SW 1271 (cell line): ENCODE results near the gene SNX13.
"Not testable (repeated sequence)": the region's sequence is repeated elsewhere in the genome, so short reads cannot be mapped to it uniquely, and the experiment has no call there.

Source experiments
- DNase-seq, 2 experiments: peaks; one replicate each; lab custom pipeline; 2025; lab: John Stamatoyannopoulos, UW

Gene SNX13

GRCh38 chr7:17845197-17845547 is 95.1 kb downstream of the SNX13 start:
- DNase-seq = peak in 1 of 2 experiments; percentile 54

GRCh38 chr7:17844514-17845196 is 95.6 kb downstream of the SNX13 start:
- DNase-seq = peak in 1 of 2 experiments; percentile 73

- no peak for DNase-seq
Measured at GRCh38 chr7:17844022-17844421, 96.3 kb downstream of the SNX13 start.

DNA sequence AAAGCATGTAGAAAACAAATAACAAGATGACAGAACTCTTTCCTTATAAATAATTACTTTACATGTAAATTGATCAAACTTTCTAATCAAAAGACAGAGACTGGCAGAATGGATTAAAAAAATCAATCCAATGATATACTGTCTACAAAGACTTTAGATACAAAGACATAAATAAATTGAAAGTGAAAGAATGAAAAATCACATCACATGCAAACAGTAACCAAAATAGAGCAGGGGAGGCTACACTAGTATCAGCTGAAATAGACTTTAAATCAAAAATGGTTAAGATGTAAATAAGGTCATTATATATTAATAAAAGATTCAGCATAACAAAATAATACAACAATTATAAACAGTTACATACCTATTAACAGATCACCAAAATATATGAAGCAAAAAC is 97.3 kb downstream of the SNX13 start:
- DNase-seq = peak in 1 of 2 experiments; percentile 24

DNA sequence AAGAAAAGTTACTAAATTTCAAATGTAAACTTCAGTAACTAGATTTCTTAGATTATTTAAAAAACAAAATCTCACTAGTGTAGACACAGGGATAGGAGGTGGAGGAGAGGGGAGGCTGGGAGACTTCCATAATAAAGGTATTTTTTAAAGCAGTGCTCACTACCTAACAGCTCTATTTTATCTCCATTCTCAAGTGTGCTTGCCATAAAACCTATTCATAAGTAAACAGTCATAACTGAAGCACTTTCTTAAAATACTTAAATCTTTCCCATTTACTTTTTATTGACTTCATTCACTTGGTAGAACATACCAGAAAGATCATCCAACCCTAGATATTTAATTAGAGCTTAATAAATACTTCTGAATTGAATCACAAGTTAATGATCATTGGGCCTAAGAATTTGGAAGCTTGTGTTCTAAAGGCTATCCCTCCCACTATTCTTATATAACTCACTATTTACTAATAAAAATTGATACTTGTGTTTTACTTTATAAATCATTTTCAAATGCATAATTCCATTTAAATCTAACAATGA is 107.4 kb downstream of the SNX13 start:
- no peak for DNase-seq

DNA sequence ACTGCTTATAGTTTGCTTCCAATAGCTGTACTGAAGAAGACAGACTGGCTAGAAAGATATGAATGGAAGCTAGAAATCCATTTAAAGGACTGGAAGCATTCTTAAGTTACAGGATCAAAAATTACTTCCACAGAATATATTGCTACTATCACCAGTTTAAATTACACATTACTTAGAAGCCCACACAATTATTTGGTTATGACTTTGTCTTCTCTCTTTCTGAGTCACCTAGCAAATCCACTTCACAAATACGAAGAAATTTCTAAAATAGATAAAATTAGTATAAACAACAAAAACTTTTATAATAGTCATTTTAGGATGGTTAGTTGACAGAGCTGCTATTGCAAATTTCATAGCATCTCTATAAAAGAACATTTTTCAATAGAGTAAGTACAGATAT is 108.1 kb downstream of the SNX13 start:
- DNase-seq = no peak

- no peak for DNase-seq
Measured at GRCh38 chr7:17830206-17830605, 110.1 kb downstream of the SNX13 start.

DNA sequence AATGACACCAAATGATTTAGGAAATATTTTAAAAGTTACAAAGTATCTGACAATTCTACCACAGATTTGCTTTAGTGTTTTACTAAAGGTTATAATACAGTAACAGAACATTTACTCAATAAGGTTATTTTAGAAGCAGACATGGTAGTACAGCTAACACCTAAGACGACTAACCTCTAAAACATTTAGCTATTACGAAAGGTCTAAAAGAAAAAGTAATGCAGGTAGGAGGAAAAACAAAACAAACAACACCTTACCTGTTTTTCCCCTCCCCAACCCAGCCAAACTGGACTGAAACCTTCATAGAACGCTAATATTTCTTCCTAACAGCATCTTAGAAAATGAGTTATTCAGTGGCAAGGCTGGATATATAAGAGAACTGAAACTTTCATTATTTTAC is 111.3 kb downstream of the SNX13 start:
- DNase-seq = no peak

GRCh38 chr7:17822547-17823173 is 117.6 kb downstream of the SNX13 start:
- DNase-seq = no peak

- DNase-seq = no peak
Measured at GRCh38 chr7:17816903-17817302, 123.4 kb downstream of the SNX13 start.

GRCh38 chr7:17815318-17815717 is 125.0 kb downstream of the SNX13 start:
- DNase-seq = no peak

DNA sequence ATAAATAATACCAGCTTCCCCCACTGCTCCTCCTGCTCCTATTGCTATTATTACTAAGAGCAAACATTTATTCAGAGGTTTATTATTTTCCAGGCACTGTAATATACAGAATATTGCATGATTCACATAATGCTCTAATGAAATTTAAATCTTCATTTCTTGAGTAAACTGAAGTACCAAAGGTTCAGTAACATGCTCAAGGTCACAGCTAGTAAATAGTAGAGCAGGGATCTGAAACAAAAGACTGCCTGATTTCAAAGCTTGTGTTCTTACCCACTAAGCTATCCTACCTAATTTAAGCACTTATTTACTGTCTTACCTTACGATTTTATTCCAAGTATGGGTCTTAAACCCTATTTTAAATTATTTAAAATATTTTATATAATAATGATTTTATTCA is 126.2 kb downstream of the SNX13 start:
- no peak for DNase-seq

DNA sequence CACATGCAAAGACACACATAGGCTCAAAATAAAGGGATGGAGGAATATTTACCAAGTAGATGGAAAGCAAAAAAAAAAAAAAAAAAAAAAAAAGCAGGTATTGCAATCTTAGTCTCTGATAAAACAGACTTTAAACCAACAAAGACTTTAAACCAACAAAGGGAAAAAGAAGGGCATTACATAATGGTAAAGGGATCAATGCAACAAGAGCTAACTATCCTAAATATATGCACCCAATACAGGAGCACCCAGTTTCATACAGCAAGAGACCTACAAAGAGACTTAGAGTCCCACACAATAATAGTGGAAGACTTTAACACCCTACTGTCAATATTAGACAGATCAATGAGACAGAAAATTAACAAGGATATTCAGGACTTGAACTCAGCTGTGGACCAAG is 131.1 kb downstream of the SNX13 start:
- DNase-seq = not testable (repeated sequence)

- DNase-seq = no peak
Measured at GRCh38 chr7:17807242-17807641, 133.1 kb downstream of the SNX13 start.

DNA sequence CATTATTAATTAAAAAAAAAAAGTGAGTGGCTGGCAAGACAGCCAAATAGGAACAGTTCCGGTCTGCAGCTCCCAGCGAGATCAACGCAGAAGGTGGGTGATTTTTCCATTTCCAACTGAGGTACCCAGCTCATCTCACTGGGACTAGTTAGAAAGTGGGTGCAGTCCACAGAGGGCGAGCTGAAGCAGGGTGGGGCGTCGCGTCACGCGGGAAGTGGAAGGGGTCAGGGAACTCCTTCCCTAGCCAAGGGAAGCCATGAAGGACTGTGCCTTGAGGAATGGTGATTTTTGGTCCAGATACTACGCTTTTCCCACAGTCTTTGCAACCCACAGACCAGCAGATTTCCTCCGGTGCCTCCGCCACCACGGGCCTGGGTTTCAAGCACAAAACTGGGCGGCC is 133.7 kb downstream of the SNX13 start:
- DNase-seq = no peak

DNA sequence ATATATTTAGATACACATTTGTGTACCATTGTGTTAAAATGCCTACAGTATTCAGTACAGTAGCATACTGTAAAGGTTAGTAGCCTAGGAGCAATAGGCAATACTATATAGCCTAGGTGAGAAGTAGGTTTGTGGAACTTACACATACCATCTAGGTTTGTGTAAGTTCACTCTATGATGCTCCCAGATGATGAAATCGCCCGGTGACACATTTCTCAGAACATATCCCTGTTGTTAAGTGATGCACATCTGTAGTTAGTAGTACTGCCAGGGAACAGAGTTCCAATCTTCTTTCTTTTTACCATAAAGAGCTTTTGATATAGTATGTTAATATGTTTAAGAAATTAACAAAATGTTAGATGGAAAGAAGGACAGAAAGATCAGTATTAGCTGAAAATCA is 138.2 kb downstream of the SNX13 start:
- no peak for DNase-seq

GRCh38 chr7:17792075-17792936 is 148.0 kb downstream of the SNX13 start:
- DNase-seq = no peak

DNA sequence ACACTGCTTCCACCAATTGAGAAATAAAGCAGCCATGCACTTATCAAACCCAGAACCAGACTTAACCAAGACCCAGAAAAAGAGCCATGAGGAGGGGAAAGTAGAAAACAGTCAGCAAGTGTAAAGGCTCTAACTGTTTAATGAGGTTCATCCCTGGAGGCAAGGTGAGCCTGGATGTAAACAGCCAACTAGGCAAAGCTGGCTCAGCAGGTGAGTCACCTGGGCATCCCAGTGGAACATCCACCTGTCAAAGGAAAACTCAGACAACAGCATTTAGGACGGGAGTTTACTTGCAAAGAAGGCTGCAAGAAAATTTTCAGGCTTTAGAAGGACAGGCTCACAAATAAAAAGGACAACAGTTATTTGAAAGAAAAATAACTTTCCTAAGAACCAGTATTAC is 153.0 kb downstream of the SNX13 start:
- DNase-seq = no peak

DNA sequence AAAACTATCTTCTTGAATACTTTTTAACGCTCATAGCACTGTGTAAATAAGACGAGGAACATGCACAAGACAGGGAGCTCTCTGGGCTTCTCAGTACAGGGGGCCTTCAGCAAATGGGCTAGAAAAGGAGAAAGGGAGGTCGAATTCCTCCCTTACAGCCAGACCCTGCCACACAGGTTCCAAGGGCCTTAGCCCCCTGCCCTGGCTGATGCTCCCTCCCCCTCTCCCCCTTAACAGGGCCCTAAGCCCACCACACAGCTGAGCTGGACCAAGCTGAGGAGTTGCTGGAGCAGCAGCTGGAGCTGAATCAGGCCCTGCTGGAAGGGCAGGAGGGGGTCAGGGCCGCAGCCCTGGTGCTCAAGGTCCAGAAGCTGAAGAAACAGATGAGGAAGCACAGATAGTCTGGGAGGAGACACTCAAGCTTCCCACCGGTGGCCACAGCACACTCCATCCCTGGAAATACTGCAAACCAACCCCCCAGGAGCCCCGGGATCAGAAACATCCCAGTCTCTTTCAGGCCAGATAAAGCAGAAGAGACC is 153.9 kb downstream of the SNX13 start:
- DNase-seq = no peak

- DNase-seq = no peak
Measured at GRCh38 chr7:17782216-17782549, 158.1 kb downstream of the SNX13 start.

- peak in 1 of 2 experiments; percentile 32 for DNase-seq
Measured at GRCh38 chr7:17781491-17782215, 158.6 kb downstream of the SNX13 start.

- DNase-seq = no peak
Measured at GRCh38 chr7:17779381-17779780, 160.9 kb downstream of the SNX13 start.
